Spleen (tissue), 11 donors: ENCODE data around the gene COA1. TPM values are rescaled to one million over a fixed set of nuclear protein-coding genes. Genes with fewer than 3 reads are reported as not detected.

Experiments used
- DNase-seq: peaks from one replicate; pipeline ENCODE4 v3.0.0-alpha.2; 2020
- H3K27ac ChIP-seq, 8 donors: fragments of 200-600 bp; sonication (generic) in 7 of 8; 1 replicate in 4 of 8; 2 replicates in 4 of 8; pipeline versions ENCODE4 v1.5.0 to v1.8.0; 2016 to 2021; ENCODE audit warnings: inconsistent platforms in 4 of 8, mild to moderate bottlenecking in 4 of 8, moderate library complexity in 1 of 8
- H3K27me3 ChIP-seq, 7 donors: fragments of 200-600 bp; sonication (generic) in 6 of 7; replicated peaks in 1 of 7; 1 replicate in 4 of 7; 2 replicates in 3 of 7; pipeline versions ENCODE4 v1.5.0 to v1.8.0; 2016 to 2021; ENCODE audit warnings: inconsistent platforms in 3 of 7, mild to moderate bottlenecking in 1 of 7
- H3K36me3 ChIP-seq, 6 donors: fragments of 200-600 bp; sonication (generic) in 5 of 6; 1 replicate in 4 of 6; 2 replicates in 2 of 6; pipeline versions ENCODE4 v1.5.0 to v1.8.0; 2016 to 2021; ENCODE audit warnings: inconsistent platforms in 2 of 6
- H3K4me1 ChIP-seq, 6 donors: fragments of 200-600 bp; sonication (generic) in 5 of 6; 1 replicate in 3 of 6; 2 replicates in 3 of 6; pipeline versions ENCODE4 v1.5.0 to v1.8.0; 2016 to 2021; ENCODE audit warnings: inconsistent platforms in 3 of 6
- H3K4me3 ChIP-seq, 8 donors: fragments of 200-600 bp; sonication (generic) in 7 of 8; 1 replicate in 4 of 8; 2 replicates in 4 of 8; pipeline versions ENCODE4 v1.5.0 to v1.8.0; 2016 to 2021; ENCODE audit warnings: inconsistent platforms in 4 of 8, mild to moderate bottlenecking in 4 of 8, moderate library complexity in 2 of 8
- H3K9me3 ChIP-seq, 8 donors: fragments of 200-600 bp; sonication (generic) in 7 of 8; 1 replicate in 4 of 8; 2 replicates in 4 of 8; pipeline versions ENCODE4 v1.5.0 to v1.8.0; 2016 to 2021; ENCODE audit warnings: inconsistent platforms in 4 of 8
- CTCF ChIP-seq, 11 experiments: fragments of 200-600 bp in 7 of 11; fragments of 450-650 bp in 4 of 11; sonication (generic) in 4 of 11; IDR thresholded peaks in 8 of 11; conservative IDR thresholded peaks in 3 of 11; 1 replicate in 7 of 11; 2 replicates in 4 of 11; pipeline versions ENCODE4 v1.4.0 to v1.8.0; 2016 to 2021; ENCODE audit warnings: antibody characterized with exemption in 11 of 11, inconsistent platforms in 4 of 11, mild to moderate bottlenecking in 1 of 11
- POLR2A ChIP-seq, 3 donors: fragments of 450-650 bp; IDR thresholded peaks; one replicate each; pipeline ENCODE4 v1.5.1; 2017; ENCODE audit warnings: antibody characterized with exemption in 3 of 3, mild to moderate bottlenecking in 1 of 3
- POLR2AphosphoS5 ChIP-seq, 3 donors: sonication (generic); formaldehyde crosslinking; IDR thresholded peaks; one replicate each; pipeline ENCODE4 v1.5.1; 2017; ENCODE audit warnings: antibody characterized with exemption in 3 of 3
- WGBS, 5 donors: extraction: QIAGEN DNeasy Blood & Tissue Kit in 3 of 5; methylation state at CpG; one replicate each; pipeline versions ENCODE4 v1.1.5 to v1.1.7; 2013 to 2018; 5-methylcytosine and 5-hydroxymethylcytosine counted together
- intact Hi-C: fragments of 100-400 bp; cut with DNase I; formaldehyde crosslinking; loops from one replicate; pipeline ENCODE4 v1.15.0; 2023; ENCODE audit warnings: low total_unique reads
- polyA plus RNA-seq, 3 donors: library from polyadenylated mRNA; stranded (reverse); fragments of 200-250 nt; gene quantifications; one replicate each; pipeline ENCODE4 v1.2.1, GENCODE V29; 2013
- total RNA-seq, 7 donors: library from RNA; depleted of rRNA in 3 of 7; stranded (reverse); fragments of >200 nt in 3 of 7; fragmentation: NEBNext Ultra II Directional in 4 of 7; extraction: Animal tissue kit (Norgen Biotek cat#: 25700) in 4 of 7; gene quantifications; one replicate each; pipeline versions ENCODE4 v1.1.0 to v1.2.1, GENCODE V29; 2016 to 2021
- donor health status: healthy with polysubstance abuse.
- donor health status: DM: no; HTN: no; CAD: no; lungs with moderate emphysema.
- donor health status: DM: no; HTN: no; CAD: no.
- donor health status: Bipolar disorder and iron deficiency.
- donor health status: healthy.
- donor health status: DM: no; HTN: no; CAD: no.
- donor health status: DM: yes; HTN: yes; CAD: no.

COA1 gene
- total and polyA plus RNA-seq, 10 donors = 48.3 to 102 (median 67.2) TPM

- Histone ChIP-seq H3K4me3 (no peak overlapping the region), H3K4me1 (peaks cover 8 to 38% (median 18%) of the 10 kb centered on the region in 6 donors), H3K27ac (no peak overlapping the region), H3K9me3 (no peaks in the 10 kb centered on the region), H3K36me3 (peaks cover 0 to 15% (median 0%) of the 10 kb centered on the region in 6 donors), H3K27me3 (no peaks in the 10 kb centered on the region)
- intact Hi-C loops = no loop called here
- TF ChIP-seq POLR2A (IDR thresholded peaks at IDR 0.05) (no peak), CTCF (IDR thresholded peaks at IDR 0.05 in 8 of 11, conservative IDR thresholded peaks at IDR 0.05 in 3 of 11) (no peak), POLR2AphosphoS5 (IDR thresholded peaks at IDR 0.05) (no peak)
- no peak for DNase-seq
These were observed 27.8 kb downstream of the COA1 start for GRCh38 chr7:43701500-43701854.

- WGBS, 5 donors = 53 to 66% (median 64%) methylated on average over 2 of the region's 2 CpGs
- intact Hi-C loops = no loop called here
- TF ChIP-seq POLR2A (IDR thresholded peaks at IDR 0.05) (no peak), POLR2AphosphoS5 (IDR thresholded peaks at IDR 0.05) (no peak)
These were observed 28.4 kb downstream of the COA1 start for GRCh38 chr7:43700646-43701499.

GRCh38 chr7:43700059-43700501 lies 29.2 kb downstream of the COA1 start:
- WGBS, 5 donors = 24 to 42% (median 25%) methylated on average over 6 of the region's 6 CpGs
- Histone ChIP-seq H3K4me1 (peaks cover 8 to 51% (median 20%) of the 10 kb centered on the region in 6 donors), H3K36me3 (peaks cover 0 to 9% (median 0%) of the 10 kb centered on the region in 6 donors), H3K4me3 (no peak overlapping the region), H3K27ac (peak overlapping the region in 4 of 8 donors; percentile 20 to 64 (median 37)), H3K9me3 (no peaks in the 10 kb centered on the region), H3K27me3 (no peaks in the 10 kb centered on the region)
- TF ChIP-seq POLR2A (IDR thresholded peaks at IDR 0.05) = no peak
- TF ChIP-seq CTCF (IDR thresholded peaks at IDR 0.05 in 8 of 11, conservative IDR thresholded peaks at IDR 0.05 in 3 of 11) = peak; percentile 32 to 85 (median 66)
- TF ChIP-seq POLR2AphosphoS5 (IDR thresholded peaks at IDR 0.05) = no peak
- intact Hi-C loops = no loop called here
- DNase-seq = no peak

More at GRCh38 chr7:43700646-43701499, 28.4 kb downstream of the COA1 start:
- Histone ChIP-seq H3K4me1 (peaks cover 8 to 43% (median 18%) of the 10 kb centered on the region in 6 donors), H3K27ac (no peak overlapping the region), H3K4me3 (no peak overlapping the region), H3K27me3 (no peaks in the 10 kb centered on the region), H3K36me3 (peaks cover 0 to 15% (median 0%) of the 10 kb centered on the region in 6 donors), H3K9me3 (no peaks in the 10 kb centered on the region)
- DNase-seq = no peak

GRCh38 chr7:43698460-43699255 lies 30.7 kb downstream of the COA1 start:
- intact Hi-C loops = no loop called here
- no peak for DNase-seq
- Histone ChIP-seq H3K4me1 (peaks cover 8 to 58% (median 22%) of the 10 kb centered on the region in 6 donors), H3K27ac (peak overlapping the region in 3 of 8 donors; percentile 39 to 64 (median 40)), H3K9me3 (no peaks in the 10 kb centered on the region), H3K36me3 (no peaks in the 10 kb centered on the region), H3K27me3 (no peaks in the 10 kb centered on the region), H3K4me3 (no peak overlapping the region)
- 77 to 85% (median 83%) methylated on average over 5 of the region's 5 CpGs for WGBS, 5 donors
- no peak for TF ChIP-seq CTCF (IDR thresholded peaks at IDR 0.05 in 8 of 11, conservative IDR thresholded peaks at IDR 0.05 in 3 of 11)
- TF ChIP-seq POLR2A (IDR thresholded peaks at IDR 0.05) = no peak
- no peak for TF ChIP-seq POLR2AphosphoS5 (IDR thresholded peaks at IDR 0.05)
